Fibroblast of villous mesenchyme (primary cell): ENCODE measurements around the gene EYA4. TPM values are rescaled to one million over a fixed set of nuclear protein-coding genes. Genes with fewer than 3 reads are reported as not detected.
A peak's percentile ranks its signal among the peaks of the same experiment; 100 is the strongest.

Source experiments
- DNase-seq: peaks from one replicate; pipeline ENCODE4 v3.0.0-alpha.2; 2010; ENCODE audit warnings: low read depth
- H3K4me3 ChIP-seq: 2 replicates; pipeline ENCODE4 v1.5.1; 2011; ENCODE audit warnings: low read depth, mild to moderate bottlenecking, low read length
- CTCF ChIP-seq: IDR thresholded peaks from 2 replicates; pipeline ENCODE4 v1.5.1; 2012; ENCODE audit warnings: low read depth, mild to moderate bottlenecking, low read length; ENCODE audit not compliant: insufficient read depth
- total RNA-seq: library from RNA; depleted of rRNA; stranded (reverse); fragments of >200 nt; gene quantifications from 2 replicates; pipeline ENCODE4 v1.2.3, GENCODE V29; 2012

Gene EYA4
- total RNA-seq, 1 donor = under 0.01 TPM

- DNase-seq = peak; percentile 1
- peak; percentile 21 for TF ChIP-seq CTCF
- no peak overlapping the region for H3K4me3 ChIP-seq
Observed at GRCh38 chr6:133286765-133287164, 45.6 kb downstream of the EYA4 start.

- no peak for DNase-seq
- H3K4me3 ChIP-seq = no peak overlapping the region
- TF ChIP-seq CTCF = no peak
Observed at GRCh38 chr6:133288662-133289061, 47.5 kb downstream of the EYA4 start.

- no peak overlapping the region for H3K4me3 ChIP-seq
- DNase-seq = no peak
- no peak for TF ChIP-seq CTCF
Observed at GRCh38 chr6:133289733-133290306, 48.7 kb downstream of the EYA4 start.

GRCh38 chr6:133290930-133291329 is 49.8 kb downstream of the EYA4 start:
- no peak for DNase-seq
- TF ChIP-seq CTCF = no peak
- H3K4me3 ChIP-seq = no peak overlapping the region

GRCh38 chr6:133291671-133292070 is 50.5 kb downstream of the EYA4 start:
- no peak for TF ChIP-seq CTCF
- no peak overlapping the region for H3K4me3 ChIP-seq
- no peak for DNase-seq

GRCh38 chr6:133297657-133298056 is 56.5 kb downstream of the EYA4 start:
- TF ChIP-seq CTCF = no peak
- no peak overlapping the region for H3K4me3 ChIP-seq
- DNase-seq = no peak

GRCh38 chr6:133298335-133298734 is 57.2 kb downstream of the EYA4 start:
- TF ChIP-seq CTCF = no peak
- H3K4me3 ChIP-seq = no peak overlapping the region
- no peak for DNase-seq
